ENCODE results near the gene ABCA12.

ABCA12 gene

DNA sequence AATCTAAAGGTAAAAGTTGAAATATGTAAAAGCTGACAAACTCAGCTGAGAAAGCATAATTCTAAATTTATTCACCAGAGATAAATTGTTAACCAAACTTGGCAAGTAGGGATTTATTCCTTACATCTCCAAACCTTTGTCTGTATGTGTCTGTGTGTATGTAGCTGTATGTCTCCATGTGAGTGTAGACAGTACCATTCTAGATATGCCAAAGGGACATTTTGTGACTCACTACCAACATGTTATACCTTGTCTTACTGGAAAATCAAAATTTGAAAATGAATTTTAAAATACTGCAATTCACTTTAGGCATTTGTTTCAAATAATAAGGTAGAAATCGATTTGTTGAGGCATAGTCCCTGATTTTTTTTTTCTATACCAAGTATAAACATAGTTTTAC, 102.1 kb downstream of the ABCA12 start:
- H3K9ac ChIP-seq (ENCODE audit: low read depth, low read length, poor library complexity, severe bottlenecking) = no peak overlapping the region
- no peaks in the 10 kb centered on the region for H3K36me3 ChIP-seq (ENCODE audit: insufficient read depth, low read length)
- H3K9me3 ChIP-seq (ENCODE audit: insufficient read depth, low read depth, low read length) = no peaks in the 10 kb centered on the region
- H3K79me2 ChIP-seq (ENCODE audit: insufficient read depth, low read length) = no peaks in the 10 kb centered on the region
- no peaks in the 10 kb centered on the region for H3K9me2 ChIP-seq (replicated peaks; ENCODE audit: low read depth, low read length)
- H3K4me3 ChIP-seq (ENCODE audit: low read length, poor library complexity, severe bottlenecking) = no peak overlapping the region
- no peak overlapping the region for H2AFZ ChIP-seq (ENCODE audit: low read length)
- no peak overlapping the region for H3K4me2 ChIP-seq (ENCODE audit: low read depth, low read length, poor library complexity, severe bottlenecking)
- no peaks in the 10 kb centered on the region for H3K4me1 ChIP-seq (ENCODE audit: insufficient read depth, low read length, poor library complexity, severe bottlenecking)
- TF ChIP-seq EZH2phosphoT487 (IDR thresholded peaks at IDR 0.05; ENCODE audit: borderline replicate concordance) = no peak
- TF ChIP-seq, protein P1, sequence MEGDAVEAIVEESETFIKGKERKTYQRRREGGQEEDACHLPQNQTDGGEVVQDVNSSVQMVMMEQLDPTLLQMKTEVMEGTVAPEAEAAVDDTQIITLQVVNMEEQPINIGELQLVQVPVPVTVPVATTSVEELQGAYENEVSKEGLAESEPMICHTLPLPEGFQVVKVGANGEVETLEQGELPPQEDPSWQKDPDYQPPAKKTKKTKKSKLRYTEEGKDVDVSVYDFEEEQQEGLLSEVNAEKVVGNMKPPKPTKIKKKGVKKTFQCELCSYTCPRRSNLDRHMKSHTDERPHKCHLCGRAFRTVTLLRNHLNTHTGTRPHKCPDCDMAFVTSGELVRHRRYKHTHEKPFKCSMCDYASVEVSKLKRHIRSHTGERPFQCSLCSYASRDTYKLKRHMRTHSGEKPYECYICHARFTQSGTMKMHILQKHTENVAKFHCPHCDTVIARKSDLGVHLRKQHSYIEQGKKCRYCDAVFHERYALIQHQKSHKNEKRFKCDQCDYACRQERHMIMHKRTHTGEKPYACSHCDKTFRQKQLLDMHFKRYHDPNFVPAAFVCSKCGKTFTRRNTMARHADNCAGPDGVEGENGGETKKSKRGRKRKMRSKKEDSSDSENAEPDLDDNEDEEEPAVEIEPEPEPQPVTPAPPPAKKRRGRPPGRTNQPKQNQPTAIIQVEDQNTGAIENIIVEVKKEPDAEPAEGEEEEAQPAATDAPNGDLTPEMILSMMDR (conservative IDR thresholded peaks at IDR 0.05; ENCODE audit: low read length) = no peak
- H3F3A ChIP-seq (ENCODE audit: low read depth) = no peaks in the 10 kb centered on the region
- no peaks in the 10 kb centered on the region for H3K27me3 ChIP-seq (ENCODE audit: insufficient read depth, low read length, poor library complexity, severe bottlenecking)
- H4K20me1 ChIP-seq (ENCODE audit: insufficient read depth, low read length, poor library complexity, severe bottlenecking) = no peaks in the 10 kb centered on the region

GRCh38 chr2:215034154-215034553, 104.3 kb downstream of the ABCA12 start:
- Histone ChIP-seq H3K9me3 (ENCODE audit: insufficient read depth, low read depth, low read length) (no peaks in the 10 kb centered on the region), H3F3A (ENCODE audit: low read depth) (no peaks in the 10 kb centered on the region), H3K36me3 (ENCODE audit: insufficient read depth, low read length) (no peaks in the 10 kb centered on the region), H3K79me2 (ENCODE audit: insufficient read depth, low read length) (no peaks in the 10 kb centered on the region), H3K9ac (ENCODE audit: low read depth, low read length, poor library complexity, severe bottlenecking) (no peak overlapping the region), H3K4me3 (ENCODE audit: low read length, poor library complexity, severe bottlenecking) (no peak overlapping the region), H4K20me1 (ENCODE audit: insufficient read depth, low read length, poor library complexity, severe bottlenecking) (no peaks in the 10 kb centered on the region), H3K4me2 (ENCODE audit: low read depth, low read length, poor library complexity, severe bottlenecking) (no peak overlapping the region), H2AFZ (ENCODE audit: low read length) (no peak overlapping the region), H3K27me3 (ENCODE audit: insufficient read depth, low read length, poor library complexity, severe bottlenecking) (no peaks in the 10 kb centered on the region), H3K4me1 (ENCODE audit: insufficient read depth, low read length, poor library complexity, severe bottlenecking) (no peaks in the 10 kb centered on the region), H3K9me2 (replicated peaks; ENCODE audit: low read depth, low read length) (no peaks in the 10 kb centered on the region)
- TF ChIP-seq EZH2phosphoT487 (IDR thresholded peaks at IDR 0.05; ENCODE audit: borderline replicate concordance) = no peak
- TF ChIP-seq, protein P1 (conservative IDR thresholded peaks at IDR 0.05; ENCODE audit: low read length) = no peak

DNA sequence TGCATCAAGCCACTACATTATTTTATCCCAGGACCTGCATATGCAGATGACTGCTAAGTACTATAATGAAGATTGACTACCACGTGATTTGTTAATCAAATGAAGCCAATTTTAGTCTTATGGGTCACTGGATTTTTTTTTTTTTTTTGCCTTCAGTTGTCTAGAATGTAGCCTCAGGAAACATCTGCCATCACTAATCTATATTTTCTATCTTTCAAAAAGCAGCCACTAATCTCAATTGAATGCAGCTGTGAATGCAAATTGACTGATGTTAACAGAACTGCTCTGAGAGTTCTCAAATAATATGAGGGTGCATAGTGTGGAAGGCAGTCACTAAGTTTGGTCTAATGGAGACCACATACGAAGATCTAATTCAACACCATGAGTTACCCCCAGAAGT, 106.3 kb downstream of the ABCA12 start:
- Histone ChIP-seq H3K9me2 (replicated peaks; ENCODE audit: low read depth, low read length) (no peaks in the 10 kb centered on the region; the same call in 1 of the 2 replicates), H3K27me3 (ENCODE audit: insufficient read depth, low read length, poor library complexity, severe bottlenecking) (no peaks in the 10 kb centered on the region), H3K9me3 (ENCODE audit: insufficient read depth, low read depth, low read length) (no peaks in the 10 kb centered on the region), H3K4me2 (ENCODE audit: low read depth, low read length, poor library complexity, severe bottlenecking) (no peak overlapping the region), H3K79me2 (ENCODE audit: insufficient read depth, low read length) (no peaks in the 10 kb centered on the region), H3K36me3 (ENCODE audit: insufficient read depth, low read length) (no peaks in the 10 kb centered on the region), H2AFZ (ENCODE audit: low read length) (no peak overlapping the region), H3K4me3 (ENCODE audit: low read length, poor library complexity, severe bottlenecking) (no peak overlapping the region), H3F3A (ENCODE audit: low read depth) (no peaks in the 10 kb centered on the region), H4K20me1 (ENCODE audit: insufficient read depth, low read length, poor library complexity, severe bottlenecking) (no peaks in the 10 kb centered on the region), H3K4me1 (ENCODE audit: insufficient read depth, low read length, poor library complexity, severe bottlenecking) (no peaks in the 10 kb centered on the region), H3K9ac (ENCODE audit: low read depth, low read length, poor library complexity, severe bottlenecking) (no peak overlapping the region)
- TF ChIP-seq EZH2phosphoT487 (IDR thresholded peaks at IDR 0.05; ENCODE audit: borderline replicate concordance) = no peak
- TF ChIP-seq, protein P1 (conservative IDR thresholded peaks at IDR 0.05; ENCODE audit: low read length) = no peak
